PC-3 (cell line): Measurements from ENCODE around the gene ERCC8. TPM values are rescaled to one million over a fixed set of nuclear protein-coding genes. Genes with fewer than 3 reads are reported as not detected.

Experiments used
- ATAC-seq: fragments of 200-7000 bp; cut with Tn5 transposase; 2 replicates; pipeline ENCODE4 v1.9.1; 2020; ENCODE audit warnings: mild to moderate bottlenecking, moderate library complexity
- BruUV-seq: library from RNA; stranded (reverse); fragments of 400-500 nt; replicated peaks from 2 replicates; lab custom pipeline; 2021; lab: Mats Ljungman, UMichigan
- CTCF ChIA-PET: fragments of 300-600 bp; sonication (Branson Sonifier 250); formaldehyde crosslinking; loops from one replicate; lab custom pipeline; 2022; ENCODE audit warnings: antibody characterized with exemption; lab: Charles Lee
- POLR2A ChIA-PET: fragments of 300-600 bp; sonication (Branson Sonifier 250); formaldehyde crosslinking; loops from one replicate; lab custom pipeline; 2022; ENCODE audit warnings: antibody characterized with exemption; ENCODE audit not compliant: unreplicated experiment; lab: Charles Lee
- DNase-seq: peaks from one replicate; pipeline ENCODE4 v3.0.0-alpha.2; 2015
- H2AFZ ChIP-seq: fragments of 300-600 bp; sonication (generic); 2 replicates; pipeline ENCODE4 v1.6.0; 2016; ENCODE audit warnings: antibody characterized with exemption, low read length
- H3F3A ChIP-seq: fragments of 300-600 bp; sonication (generic); one replicate; pipeline ENCODE4 v1.6.0; 2017; ENCODE audit warnings: antibody characterized with exemption, low read length, control low read depth, mild to moderate bottlenecking; ENCODE audit not compliant: unreplicated experiment
- H3K27ac ChIP-seq: fragments of 300-600 bp; sonication (generic); 2 replicates; pipeline ENCODE4 v1.5.1; 2016; ENCODE audit warnings: mild to moderate bottlenecking, low read length
- H3K27me3 ChIP-seq: fragments of 300-600 bp; sonication (generic); 2 replicates; pipeline ENCODE4 v1.6.1; 2016; ENCODE audit warnings: low read length, mixed read lengths
- H3K36me3 ChIP-seq: fragments of 300-600 bp; sonication (generic); 2 replicates; pipeline ENCODE4 v1.6.1; 2016; ENCODE audit warnings: low read depth, mixed run types, low read length, mixed read lengths
- H3K4me1 ChIP-seq: fragments of 300-600 bp; sonication (generic); 2 replicates; pipeline ENCODE4 v1.5.1; 2016; ENCODE audit warnings: low read length; ENCODE audit not compliant: insufficient read depth
- H3K4me2 ChIP-seq: fragments of 300-600 bp; sonication (generic); 2 replicates; pipeline ENCODE4 v1.6.0; 2016; ENCODE audit warnings: low read length
- H3K4me3 ChIP-seq: fragments of 300-600 bp; sonication (generic); 2 replicates; pipeline ENCODE4 v1.5.1; 2016; ENCODE audit warnings: mild to moderate bottlenecking, low read length, mixed read lengths
- H3K79me2 ChIP-seq: fragments of 300-600 bp; sonication (generic); 2 replicates; pipeline ENCODE4 v1.6.1; 2017; ENCODE audit warnings: low read length, mixed read lengths
- H3K9ac ChIP-seq: fragments of 300-600 bp; sonication (generic); 2 replicates; pipeline ENCODE4 v1.6.0; 2016; ENCODE audit warnings: mild to moderate bottlenecking, low read length
- H3K9me2 ChIP-seq: fragments of 300-600 bp; sonication (generic); replicated peaks from 2 replicates; pipeline ENCODE4 v1.6.1; 2016; ENCODE audit warnings: mixed run types, low read length, mixed read lengths
- H3K9me3 ChIP-seq: fragments of 300-600 bp; sonication (generic); 2 replicates; pipeline ENCODE4 v1.6.1; 2016; ENCODE audit warnings: low read length, mixed read lengths
- H4K20me1 ChIP-seq: fragments of 300-600 bp; sonication (generic); 2 replicates; pipeline ENCODE4 v1.6.1; 2016; ENCODE audit warnings: low read length, mixed read lengths
- EZH2 ChIP-seq: fragments of 300-600 bp; sonication (generic); IDR thresholded peaks from one replicate; pipeline ENCODE4 v1.6.1; 2017; ENCODE audit warnings: antibody characterized with exemption, mild to moderate bottlenecking, low read length; ENCODE audit not compliant: unreplicated experiment
- EZH2phosphoT487 ChIP-seq: fragments of 300-600 bp; sonication (generic); IDR thresholded peaks from 2 replicates; pipeline ENCODE4 v1.6.1; 2018; ENCODE audit warnings: mild to moderate bottlenecking, antibody characterized with exemption, low read length, borderline replicate concordance
- intact Hi-C: fragments of 100-400 bp; cut with micrococcal nuclease; formaldehyde crosslinking; loops from 2 replicates; pipeline ENCODE4 v1.9.0; 2023
- total RNA-seq: library from RNA; depleted of rRNA; stranded (reverse); fragments of >200 nt; gene quantifications from 2 replicates; pipeline ENCODE4 v1.2.3, GENCODE V29; 2014
- TF ChIP-seq, protein P1 (sequence below): fragments of 300-600 bp; sonication (generic); conservative IDR thresholded peaks from 2 replicates; pipeline ENCODE4 v1.5.1; 2017; ENCODE audit warnings: antibody characterized with exemption, low read depth, mild to moderate bottlenecking, low read length

Gene ERCC8
- total RNA-seq, 1 experiment from 2014 or later, result 2.1 TPM

DNA sequence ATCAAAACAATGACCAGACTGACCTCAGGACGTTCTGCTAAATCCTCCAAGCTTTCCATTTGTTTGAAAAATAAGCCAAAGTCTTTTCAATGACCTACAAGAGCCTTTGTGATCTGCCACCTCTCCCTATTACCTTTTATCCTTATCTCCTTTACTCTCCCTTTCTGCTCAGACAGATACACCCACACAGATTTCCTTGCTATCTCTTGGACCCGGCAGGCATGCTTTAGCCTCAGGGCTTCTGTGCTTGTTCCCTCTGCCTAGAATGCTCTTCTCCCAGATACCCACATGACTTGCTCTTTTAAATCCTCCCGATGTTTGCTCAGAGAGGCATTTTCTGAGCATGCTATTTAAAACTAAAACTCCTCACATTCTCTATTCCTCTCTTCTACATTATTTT lies 91.9 kb downstream of the ERCC8 start:
- Histone ChIP-seq H3K9ac (no peak overlapping the region), H3K4me3 (no peak overlapping the region), H3K27me3 (no peaks in the 10 kb centered on the region), H3F3A (no peaks in the 10 kb centered on the region), H3K27ac (no peak overlapping the region), H2AFZ (no peak overlapping the region), H3K9me3 (no peaks in the 10 kb centered on the region), H3K36me3 (no peaks in the 10 kb centered on the region), H3K79me2 (no peaks in the 10 kb centered on the region), H3K9me2 (no peaks in the 10 kb centered on the region), H3K4me2 (no peak overlapping the region), H3K4me1 (no peaks in the 10 kb centered on the region), H4K20me1 (no peaks in the 10 kb centered on the region)
- no TSS peak for BruUV-seq
- DNase-seq (no peak), ATAC-seq (no peak)
- intact Hi-C loops, result no loop called here
- CTCF ChIA-PET, result no interaction called here
- POLR2A ChIA-PET, result no interaction called here
- TF ChIP-seq, protein P1, sequence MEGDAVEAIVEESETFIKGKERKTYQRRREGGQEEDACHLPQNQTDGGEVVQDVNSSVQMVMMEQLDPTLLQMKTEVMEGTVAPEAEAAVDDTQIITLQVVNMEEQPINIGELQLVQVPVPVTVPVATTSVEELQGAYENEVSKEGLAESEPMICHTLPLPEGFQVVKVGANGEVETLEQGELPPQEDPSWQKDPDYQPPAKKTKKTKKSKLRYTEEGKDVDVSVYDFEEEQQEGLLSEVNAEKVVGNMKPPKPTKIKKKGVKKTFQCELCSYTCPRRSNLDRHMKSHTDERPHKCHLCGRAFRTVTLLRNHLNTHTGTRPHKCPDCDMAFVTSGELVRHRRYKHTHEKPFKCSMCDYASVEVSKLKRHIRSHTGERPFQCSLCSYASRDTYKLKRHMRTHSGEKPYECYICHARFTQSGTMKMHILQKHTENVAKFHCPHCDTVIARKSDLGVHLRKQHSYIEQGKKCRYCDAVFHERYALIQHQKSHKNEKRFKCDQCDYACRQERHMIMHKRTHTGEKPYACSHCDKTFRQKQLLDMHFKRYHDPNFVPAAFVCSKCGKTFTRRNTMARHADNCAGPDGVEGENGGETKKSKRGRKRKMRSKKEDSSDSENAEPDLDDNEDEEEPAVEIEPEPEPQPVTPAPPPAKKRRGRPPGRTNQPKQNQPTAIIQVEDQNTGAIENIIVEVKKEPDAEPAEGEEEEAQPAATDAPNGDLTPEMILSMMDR, result no peak
- TF ChIP-seq EZH2phosphoT487 (no peak), EZH2 (no peak)

DNA sequence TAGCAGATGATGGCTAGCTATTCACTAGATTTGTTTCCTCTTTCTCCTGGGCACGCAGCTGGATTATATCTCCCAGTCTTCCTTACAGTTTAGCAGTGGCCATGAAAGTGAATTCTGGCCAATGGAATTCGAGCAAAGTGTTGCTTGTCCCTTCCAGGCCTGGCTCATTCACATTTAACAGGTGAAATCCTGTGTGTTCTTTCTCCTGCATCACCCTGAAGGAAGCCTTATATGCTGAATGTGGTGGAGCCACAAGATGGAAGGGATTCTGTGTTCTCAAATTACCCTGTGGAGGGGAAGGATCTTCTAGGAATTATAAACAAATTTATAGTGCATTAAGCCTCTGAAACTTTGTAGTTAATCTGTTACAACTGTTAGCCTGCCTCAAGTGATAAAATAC lies 92.6 kb downstream of the ERCC8 start:
- ATAC-seq, result no peak

DNA sequence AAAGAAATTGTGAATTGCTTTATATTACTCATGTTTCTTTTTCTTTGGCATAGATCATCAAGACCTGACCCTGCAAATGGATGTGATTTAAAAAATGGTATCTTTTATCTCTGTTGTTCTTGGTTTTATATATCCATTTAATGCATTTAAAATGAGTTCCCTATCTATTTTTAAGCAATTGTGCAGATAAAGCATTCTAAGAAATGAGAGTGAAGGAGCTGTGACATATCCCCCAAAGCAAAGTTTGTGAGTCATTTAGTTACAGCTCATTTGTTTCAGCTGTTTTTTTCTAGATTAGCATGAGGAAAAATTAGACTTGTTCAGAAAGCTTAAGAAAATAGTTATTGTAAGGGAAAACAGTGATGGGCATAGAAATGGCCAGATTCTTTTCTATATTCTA lies 93.2 kb downstream of the ERCC8 start:
- Histone ChIP-seq H3K36me3 (no peaks in the 10 kb centered on the region), H3K27me3 (no peaks in the 10 kb centered on the region), H3F3A (no peaks in the 10 kb centered on the region), H2AFZ (no peak overlapping the region), H3K4me2 (no peak overlapping the region), H4K20me1 (no peaks in the 10 kb centered on the region), H3K9me2 (no peaks in the 10 kb centered on the region), H3K4me1 (no peaks in the 10 kb centered on the region), H3K27ac (no peak overlapping the region), H3K9me3 (no peaks in the 10 kb centered on the region), H3K79me2 (no peaks in the 10 kb centered on the region), H3K4me3 (no peak overlapping the region), H3K9ac (no peak overlapping the region)
- TF ChIP-seq EZH2 (no peak), EZH2phosphoT487 (no peak)
- TF ChIP-seq, protein P1, result no peak
- CTCF ChIA-PET, result no interaction called here
- no peak for DNase-seq
- BruUV-seq, result no TSS peak
- no peak for ATAC-seq
- POLR2A ChIA-PET, result no interaction called here
- intact Hi-C loops, result no loop called here

More for the DNA sequence above, 92.6 kb downstream of the ERCC8 start:
- no peak overlapping the region for H3K4me3 ChIP-seq
- intact Hi-C loops, result no loop called here
- H3K9me3 ChIP-seq, result no peaks in the 10 kb centered on the region
- no peak overlapping the region for H3K9ac ChIP-seq
- H3F3A ChIP-seq, result no peaks in the 10 kb centered on the region
- H4K20me1 ChIP-seq, result no peaks in the 10 kb centered on the region
- no TSS peak for BruUV-seq
- no peak overlapping the region for H2AFZ ChIP-seq
- H3K4me1 ChIP-seq, result no peaks in the 10 kb centered on the region
- POLR2A ChIA-PET, result no interaction called here
- no peaks in the 10 kb centered on the region for H3K27me3 ChIP-seq
- H3K4me2 ChIP-seq, result no peak overlapping the region
- H3K79me2 ChIP-seq, result no peaks in the 10 kb centered on the region
- no peak overlapping the region for H3K27ac ChIP-seq
- no peak for DNase-seq
- no peaks in the 10 kb centered on the region for H3K9me2 ChIP-seq
- H3K36me3 ChIP-seq, result no peaks in the 10 kb centered on the region
- CTCF ChIA-PET, result no interaction called here
- TF ChIP-seq EZH2 (no peak), EZH2phosphoT487 (no peak)
- TF ChIP-seq, protein P1, result no peak
